ENCODE measurements around the gene CLK3.

CLK3 gene

DNA sequence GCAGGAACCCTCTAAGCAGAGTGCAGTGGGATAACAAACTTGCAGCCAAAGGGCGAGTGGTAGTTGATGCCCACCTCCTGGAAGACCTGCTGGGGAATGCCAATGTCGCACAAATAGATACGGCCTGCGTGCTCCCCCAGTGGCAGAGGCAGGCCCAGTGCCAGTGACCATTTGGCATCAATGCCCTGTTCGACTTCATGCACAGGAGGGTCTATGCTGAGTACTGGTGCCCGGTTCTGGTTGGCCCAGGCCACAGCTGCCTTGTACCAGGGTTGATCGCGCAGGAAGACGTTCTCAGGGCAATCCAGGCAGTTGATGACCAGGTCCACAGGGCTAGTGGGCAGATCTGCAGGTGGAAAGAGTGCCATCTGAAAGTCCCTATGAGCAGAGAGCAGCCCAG is 17.0 kb downstream of the CLK3 start:
- no peaks in the 10 kb centered on the region for H3K4me1 ChIP-seq (ENCODE audit: insufficient read depth, low read length)
- no peaks in the 10 kb centered on the region for H3K27me3 ChIP-seq (ENCODE audit: insufficient read depth, low read length)
- H3K36me3 ChIP-seq (ENCODE audit: insufficient read depth, low read depth, low read length), result peaks cover 92% of the 10 kb centered on the region
- H3K27ac ChIP-seq (ENCODE audit: low read length), result no peak overlapping the region
- H3K4me3 ChIP-seq (ENCODE audit: low read length), result no peak overlapping the region
- no peaks in the 10 kb centered on the region for H3K9me3 ChIP-seq (ENCODE audit: insufficient read depth, low read depth, low read length)
- H3K9ac ChIP-seq (ENCODE audit: low read depth, low read length), result no peak overlapping the region

DNA sequence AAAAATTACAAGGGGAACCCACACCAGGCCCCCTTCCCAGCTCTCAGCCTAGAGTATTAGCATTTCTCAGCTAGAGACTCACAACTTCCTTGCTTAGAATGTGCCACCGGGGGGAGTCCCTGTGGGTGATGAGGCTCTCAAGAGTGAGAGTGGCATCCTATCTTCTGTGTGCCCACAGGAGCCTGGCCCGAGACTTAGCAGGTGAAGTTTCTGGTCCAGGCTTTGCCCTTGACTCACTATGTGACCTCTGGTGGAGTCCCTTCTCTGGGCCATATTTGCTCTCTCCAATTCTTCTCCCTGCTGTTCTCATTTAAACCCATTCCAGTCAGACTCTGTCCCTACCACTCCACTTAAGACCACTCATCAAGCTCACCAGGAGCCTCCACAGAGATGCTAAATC is 18.1 kb downstream of the CLK3 start:
- Histone ChIP-seq H3K9ac (ENCODE audit: low read depth, low read length) (no peak overlapping the region), H3K27ac (ENCODE audit: low read length) (no peak overlapping the region), H3K4me3 (ENCODE audit: low read length) (no peak overlapping the region), H3K9me3 (ENCODE audit: insufficient read depth, low read depth, low read length) (no peaks in the 10 kb centered on the region), H3K27me3 (ENCODE audit: insufficient read depth, low read length) (no peaks in the 10 kb centered on the region), H3K36me3 (ENCODE audit: insufficient read depth, low read depth, low read length) (peaks cover 82% of the 10 kb centered on the region), H3K4me1 (ENCODE audit: insufficient read depth, low read length) (no peaks in the 10 kb centered on the region)

DNA sequence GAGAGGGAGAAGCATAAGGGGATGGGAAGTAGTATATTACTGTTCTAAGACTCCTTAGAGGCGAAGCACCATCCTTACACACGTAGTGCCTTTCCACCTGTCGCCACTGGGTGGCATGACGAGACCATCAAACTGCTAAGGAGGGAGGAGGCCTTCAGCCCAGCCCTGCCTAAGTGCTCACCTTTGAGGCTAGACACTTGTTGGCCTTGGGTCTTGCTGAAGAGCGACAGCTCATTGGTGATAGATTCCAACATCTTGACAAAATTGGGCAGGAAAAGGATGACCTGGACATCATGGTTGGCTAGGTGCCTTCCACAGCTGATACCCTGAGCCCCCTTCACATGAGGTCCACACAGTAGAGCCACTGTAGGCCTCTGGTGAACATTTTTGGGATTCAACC is 19.6 kb downstream of the CLK3 start:
- Histone ChIP-seq H3K9ac (ENCODE audit: low read depth, low read length) (no peak overlapping the region), H3K27me3 (ENCODE audit: insufficient read depth, low read length) (no peaks in the 10 kb centered on the region)

DNA sequence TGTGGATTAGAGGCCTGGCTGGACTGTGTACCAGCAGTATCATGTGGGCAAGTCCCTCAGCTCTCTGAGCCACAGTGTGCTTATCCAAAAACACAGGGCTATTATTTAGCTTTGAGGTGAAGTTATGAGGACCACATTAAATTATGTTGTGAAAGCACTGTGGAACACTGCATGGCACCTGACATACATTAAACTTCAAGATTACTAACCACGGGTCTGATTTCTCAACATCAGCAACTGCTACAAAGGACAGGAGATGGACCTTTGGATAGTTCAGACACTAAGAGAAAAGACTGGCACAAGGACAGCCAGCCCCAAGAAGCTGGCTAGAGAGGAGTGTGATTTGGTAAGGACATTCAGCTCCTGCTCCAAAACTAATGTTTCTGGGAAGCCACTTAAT is 21.3 kb downstream of the CLK3 start:
- Histone ChIP-seq H3K27ac (ENCODE audit: low read length) (no peak overlapping the region), H3K27me3 (ENCODE audit: insufficient read depth, low read length) (no peaks in the 10 kb centered on the region), H3K9ac (ENCODE audit: low read depth, low read length) (no peak overlapping the region), H3K36me3 (ENCODE audit: insufficient read depth, low read depth, low read length) (peaks cover 71% of the 10 kb centered on the region), H3K4me3 (ENCODE audit: low read length) (no peak overlapping the region), H3K9me3 (ENCODE audit: insufficient read depth, low read depth, low read length) (no peaks in the 10 kb centered on the region), H3K4me1 (ENCODE audit: insufficient read depth, low read length) (no peaks in the 10 kb centered on the region)

More for the DNA sequence above, 19.6 kb downstream of the CLK3 start:
- Histone ChIP-seq H3K4me1 (ENCODE audit: insufficient read depth, low read length) (no peaks in the 10 kb centered on the region), H3K36me3 (ENCODE audit: insufficient read depth, low read depth, low read length) (peaks cover 83% of the 10 kb centered on the region), H3K4me3 (ENCODE audit: low read length) (no peak overlapping the region), H3K9me3 (ENCODE audit: insufficient read depth, low read depth, low read length) (no peaks in the 10 kb centered on the region), H3K27ac (ENCODE audit: low read length) (no peak overlapping the region)

DNA sequence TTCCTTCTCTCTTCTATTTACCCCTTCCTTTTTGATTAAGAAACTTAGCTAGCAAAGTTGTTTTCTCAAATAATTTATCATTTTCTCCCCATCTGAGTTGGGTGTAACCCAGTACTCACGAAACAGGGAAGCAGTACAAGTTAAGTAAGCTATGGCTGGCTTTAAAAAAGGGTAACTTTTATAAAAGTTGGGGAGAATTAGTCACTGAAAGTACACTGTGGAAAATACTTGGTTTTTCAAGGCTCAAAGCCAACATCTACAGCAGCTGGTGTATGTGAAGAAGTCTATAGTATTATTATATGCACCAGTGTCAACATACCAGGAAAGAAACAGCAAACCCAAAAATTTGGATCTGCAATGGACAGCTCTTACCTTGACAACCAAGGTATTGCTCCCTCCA is 25.5 kb downstream of the CLK3 start:
- H3K4me3 ChIP-seq (ENCODE audit: low read length), result no peak overlapping the region
- H3K4me1 ChIP-seq (ENCODE audit: insufficient read depth, low read length), result peaks cover 15% of the 10 kb centered on the region
- no peak overlapping the region for H3K9ac ChIP-seq (ENCODE audit: low read depth, low read length)
- peaks cover 38% of the 10 kb centered on the region for H3K36me3 ChIP-seq (ENCODE audit: insufficient read depth, low read depth, low read length)
- H3K27me3 ChIP-seq (ENCODE audit: insufficient read depth, low read length), result no peaks in the 10 kb centered on the region
- H3K9me3 ChIP-seq (ENCODE audit: insufficient read depth, low read depth, low read length), result no peaks in the 10 kb centered on the region
- H3K27ac ChIP-seq (ENCODE audit: low read length), result no peak overlapping the region

DNA sequence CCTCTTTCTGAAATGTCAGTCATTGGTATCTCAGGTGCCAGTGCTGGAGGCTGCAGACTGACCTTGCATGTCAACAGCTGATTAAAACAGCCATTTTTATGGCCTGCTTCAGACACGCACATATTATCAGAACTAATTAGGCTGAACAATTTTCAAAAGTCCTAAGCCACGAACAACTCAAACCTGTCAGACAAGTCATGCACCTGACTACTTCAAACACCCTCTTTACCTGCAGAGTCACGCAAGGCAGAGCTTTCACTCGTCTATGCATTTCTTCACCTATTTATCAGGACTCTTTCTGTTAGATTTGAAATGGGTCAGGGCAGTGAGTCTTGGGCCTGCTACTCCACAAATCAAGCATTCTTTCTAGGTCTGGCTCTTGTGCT is 26.7 kb downstream of the CLK3 start:
- Histone ChIP-seq H3K36me3 (ENCODE audit: insufficient read depth, low read depth, low read length) (peaks cover 26% of the 10 kb centered on the region), H3K27ac (ENCODE audit: low read length) (no peak overlapping the region), H3K4me3 (ENCODE audit: low read length) (peak overlapping the region; percentile 6; the same call in 1 of the 2 replicates), H3K9me3 (ENCODE audit: insufficient read depth, low read depth, low read length) (no peaks in the 10 kb centered on the region), H3K4me1 (ENCODE audit: insufficient read depth, low read length) (peaks cover 15% of the 10 kb centered on the region), H3K9ac (ENCODE audit: low read depth, low read length) (peak overlapping the region; percentile 50), H3K27me3 (ENCODE audit: insufficient read depth, low read length) (no peaks in the 10 kb centered on the region)

DNA sequence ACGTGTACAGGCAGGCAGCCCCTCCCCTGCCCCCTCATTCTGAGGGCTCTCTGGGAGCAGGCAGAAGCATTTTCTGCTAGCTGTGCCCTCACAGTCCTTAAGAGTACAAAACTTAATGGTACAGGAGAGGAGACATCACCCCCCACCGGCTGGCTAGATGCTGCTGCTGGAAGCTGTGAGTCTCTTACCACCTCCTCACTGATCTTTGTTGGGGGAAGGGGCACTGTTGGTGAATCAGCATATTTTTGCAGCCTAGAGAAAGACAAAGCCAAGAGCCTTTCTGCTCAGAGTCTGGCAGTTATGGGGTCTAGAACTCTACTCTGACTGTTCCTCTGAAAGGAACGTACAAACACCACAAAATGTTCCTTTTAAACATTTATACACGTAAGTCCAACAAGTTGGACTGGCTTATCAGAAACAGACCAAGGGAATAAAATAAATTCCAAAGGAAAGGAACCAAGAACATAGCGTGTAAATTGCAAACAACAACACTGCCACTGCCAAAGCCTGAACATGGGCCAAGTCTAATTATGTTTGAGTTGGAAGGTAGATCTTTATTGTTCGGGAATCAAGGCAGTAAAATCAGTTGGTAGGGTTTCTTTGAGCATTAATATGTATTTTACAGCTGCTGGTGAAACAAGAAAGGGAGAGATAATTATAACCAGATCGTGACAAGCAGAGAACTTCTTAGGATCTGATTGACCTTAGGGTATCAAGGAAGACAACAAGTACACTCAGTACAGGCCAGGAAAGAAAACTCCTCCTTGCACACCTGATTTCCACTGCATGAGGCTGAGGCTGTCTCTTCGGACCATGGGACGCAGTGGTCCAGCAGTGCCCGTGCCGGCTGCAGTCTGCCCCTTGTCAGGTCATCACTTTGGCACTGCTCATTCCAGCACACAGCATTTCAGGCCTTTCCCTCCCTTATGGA is 27.4 kb downstream of the CLK3 start:
- Histone ChIP-seq H3K9me3 (ENCODE audit: insufficient read depth, low read depth, low read length) (no peaks in the 10 kb centered on the region), H3K27me3 (ENCODE audit: insufficient read depth, low read length) (no peaks in the 10 kb centered on the region), H3K4me1 (ENCODE audit: insufficient read depth, low read length) (peaks cover 15% of the 10 kb centered on the region), H3K27ac (ENCODE audit: low read length) (peak overlapping the region; percentile 15), H3K9ac (ENCODE audit: low read depth, low read length) (peak overlapping the region; percentile 50), H3K36me3 (ENCODE audit: insufficient read depth, low read depth, low read length) (peaks cover 21% of the 10 kb centered on the region), H3K4me3 (ENCODE audit: low read length) (peak overlapping the region; percentile 6; the same call in 1 of the 2 replicates)

DNA sequence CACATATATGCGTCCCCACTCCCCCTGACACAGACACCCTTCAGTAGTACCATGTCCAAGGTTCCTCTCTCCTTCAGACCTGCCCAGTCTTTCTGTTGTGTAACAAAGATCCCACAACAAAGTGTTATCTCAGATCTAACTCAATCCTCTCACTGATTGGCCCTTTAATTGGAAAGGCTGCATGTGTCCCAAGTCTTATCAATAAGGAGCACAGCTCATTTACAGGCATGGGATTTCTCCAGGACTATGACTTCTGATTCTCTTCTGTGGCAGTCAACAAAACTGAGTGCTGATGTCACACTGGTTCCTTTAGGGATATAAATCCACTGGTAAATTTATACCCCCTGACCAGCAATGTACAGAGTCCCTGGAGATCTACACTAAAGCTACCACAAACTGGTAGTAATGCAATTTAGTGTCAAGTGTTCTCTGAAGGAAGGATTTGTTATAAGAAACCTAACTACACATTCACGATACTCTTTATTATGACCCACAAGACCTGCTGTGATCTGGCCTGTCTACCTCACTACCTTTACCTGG is 28.1 kb downstream of the CLK3 start:
- H3K4me1 ChIP-seq (ENCODE audit: insufficient read depth, low read length), result peaks cover 15% of the 10 kb centered on the region
- H3K36me3 ChIP-seq (ENCODE audit: insufficient read depth, low read depth, low read length), result peaks cover 21% of the 10 kb centered on the region
- no peaks in the 10 kb centered on the region for H3K27me3 ChIP-seq (ENCODE audit: insufficient read depth, low read length)
- no peak overlapping the region for H3K4me3 ChIP-seq (ENCODE audit: low read length)
- H3K9me3 ChIP-seq (ENCODE audit: insufficient read depth, low read depth, low read length), result no peaks in the 10 kb centered on the region
- peak overlapping the region; percentile 50 for H3K9ac ChIP-seq (ENCODE audit: low read depth, low read length)
- H3K27ac ChIP-seq (ENCODE audit: low read length), result peak overlapping the region; percentile 15

DNA sequence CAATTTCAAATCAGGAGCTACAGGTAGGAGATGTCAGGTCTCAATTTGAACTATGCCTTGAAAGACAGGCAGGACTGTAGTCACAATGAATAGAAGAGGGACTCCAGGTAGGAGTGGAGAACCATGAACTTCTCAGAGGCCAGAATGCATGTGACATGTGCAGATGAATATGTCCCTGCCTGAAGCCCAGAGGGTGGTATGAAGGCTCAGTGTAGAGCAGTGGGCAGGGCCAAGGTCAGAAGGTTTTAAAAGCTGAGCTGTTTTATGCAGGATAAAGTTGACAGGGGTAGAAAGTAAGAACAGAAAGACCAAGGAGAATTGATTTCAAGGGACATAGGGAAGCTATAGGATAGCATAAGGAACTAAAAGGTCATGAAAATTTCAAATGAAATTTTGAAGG is 30.8 kb downstream of the CLK3 start:
- peaks cover 15% of the 10 kb centered on the region for H3K4me1 ChIP-seq (ENCODE audit: insufficient read depth, low read length)
- H3K27me3 ChIP-seq (ENCODE audit: insufficient read depth, low read length), result no peaks in the 10 kb centered on the region
- H3K27ac ChIP-seq (ENCODE audit: low read length), result no peak overlapping the region
- no peak overlapping the region for H3K4me3 ChIP-seq (ENCODE audit: low read length)
- H3K36me3 ChIP-seq (ENCODE audit: insufficient read depth, low read depth, low read length), result peaks cover 5% of the 10 kb centered on the region; the same call in 1 of the 2 replicates
- H3K9ac ChIP-seq (ENCODE audit: low read depth, low read length), result no peak overlapping the region
- no peaks in the 10 kb centered on the region for H3K9me3 ChIP-seq (ENCODE audit: insufficient read depth, low read depth, low read length)

DNA sequence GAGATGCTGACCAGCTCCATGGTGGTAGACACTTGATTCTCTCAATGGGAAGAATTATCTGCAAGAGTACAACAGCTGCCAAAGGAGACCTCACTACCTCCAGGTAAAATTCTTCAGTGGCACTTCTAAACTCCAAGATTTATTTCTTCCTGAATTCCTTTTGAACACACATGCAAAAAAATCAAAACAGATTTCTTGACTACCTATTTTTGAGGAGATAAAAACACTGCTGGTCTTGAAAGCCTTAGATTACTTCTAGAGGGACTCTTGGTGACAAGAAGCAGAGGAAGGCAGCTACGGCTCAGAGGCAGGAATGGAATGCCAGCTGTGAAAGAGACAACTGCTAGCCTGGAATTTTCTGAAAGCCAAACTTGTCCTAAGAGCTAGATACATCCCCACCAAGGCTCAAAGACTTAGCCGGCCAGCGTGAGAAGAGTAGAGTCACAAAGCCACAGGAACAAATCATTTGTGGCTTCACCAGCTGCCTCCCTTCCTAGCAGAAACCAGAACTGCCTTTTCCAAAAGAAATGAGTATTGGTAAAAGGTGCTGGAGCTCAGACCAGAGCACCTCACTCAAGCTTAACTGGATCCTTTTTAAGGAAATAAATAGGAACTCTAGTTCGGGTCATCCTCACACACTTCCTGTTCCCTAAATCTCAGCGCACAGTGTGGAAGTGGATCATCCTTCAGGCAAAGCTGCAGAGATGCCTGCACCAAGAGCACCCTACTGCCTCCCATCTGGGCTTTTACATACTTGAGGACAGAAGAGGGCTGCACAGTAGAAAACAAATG is 32.6 kb downstream of the CLK3 start:
- Histone ChIP-seq H3K9ac (ENCODE audit: low read depth, low read length) (no peak overlapping the region), H3K4me3 (ENCODE audit: low read length) (no peak overlapping the region), H3K4me1 (ENCODE audit: insufficient read depth, low read length) (peaks cover 3% of the 10 kb centered on the region; the same call in 1 of the 2 replicates), H3K27me3 (ENCODE audit: insufficient read depth, low read length) (no peaks in the 10 kb centered on the region), H3K36me3 (ENCODE audit: insufficient read depth, low read depth, low read length) (peaks cover 5% of the 10 kb centered on the region; the same call in 1 of the 2 replicates), H3K9me3 (ENCODE audit: insufficient read depth, low read depth, low read length) (no peaks in the 10 kb centered on the region), H3K27ac (ENCODE audit: low read length) (no peak overlapping the region)

DNA sequence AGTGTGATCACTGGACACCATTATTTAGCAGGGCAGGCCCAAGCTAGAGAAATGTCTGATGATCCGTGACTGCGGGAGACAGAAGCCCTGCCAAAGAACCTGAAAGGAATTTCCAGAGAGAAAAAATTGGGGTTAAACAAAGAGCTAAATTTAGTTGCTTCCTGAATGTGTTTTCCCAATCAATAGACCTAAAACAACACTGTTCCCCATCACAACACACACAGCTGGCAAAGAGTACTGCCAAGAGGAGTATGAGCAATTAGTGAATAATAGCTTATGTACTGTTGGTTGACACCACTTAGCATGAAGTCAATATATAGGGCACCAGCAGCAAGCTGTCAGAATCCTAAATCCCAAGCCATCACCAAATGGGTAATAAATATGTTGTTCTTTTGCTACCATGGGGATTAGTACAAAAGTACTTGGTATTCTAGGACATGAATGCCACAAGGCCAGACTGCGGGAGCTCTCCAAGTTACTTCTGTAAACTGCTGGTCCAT is 35.7 kb downstream of the CLK3 start:
- Histone ChIP-seq H3K9me3 (ENCODE audit: insufficient read depth, low read depth, low read length) (no peaks in the 10 kb centered on the region), H3K36me3 (ENCODE audit: insufficient read depth, low read depth, low read length) (peaks cover 9% of the 10 kb centered on the region), H3K4me1 (ENCODE audit: insufficient read depth, low read length) (no peaks in the 10 kb centered on the region), H3K9ac (ENCODE audit: low read depth, low read length) (no peak overlapping the region), H3K27ac (ENCODE audit: low read length) (no peak overlapping the region), H3K27me3 (ENCODE audit: insufficient read depth, low read length) (no peaks in the 10 kb centered on the region), H3K4me3 (ENCODE audit: low read length) (no peak overlapping the region)

Measured in iPS-20b (cell line).